ENCODE measurements around the gene GGACT. TPM values are rescaled to one million over a fixed set of nuclear protein-coding genes. Genes with fewer than 3 reads are reported as not detected.

GGACT gene
- total RNA-seq, 1 experiment from 2014 or later, result 4.7 TPM

Other genes starting within 250 kb of the GGACT start
- gene TMTC4, start 86.0 kb upstream of the GGACT start, total RNA-seq (2014; rRNA removed; shearing (Covaris generic)), result 4.3 and 5.2 TPM in 2 replicates